ENCODE results near the gene PSMB8. TPM values are rescaled to one million over a fixed set of nuclear protein-coding genes. Genes with fewer than 3 reads are reported as not detected.

The PSMB8 gene
- total RNA-seq, 1 experiment from 2014 or later: 0.96 TPM

- H3K9me3 ChIP-seq (ENCODE audit: control insufficient read depth in 1 of 2, insufficient read depth in 1 of 2, low read depth in 1 of 2, low read length in 2 of 2): no peaks in the 10 kb centered on the region
- ATAC-seq: no peak
- ChIA-PET RAD21 (ENCODE audit: low non-redundant PET in 1 of 2, low total read pairs in 2 of 2, uncharacterized antibody in 2 of 2, unreplicated experiment in 2 of 2) (no interaction called here), POLR2A (no interaction called here), CTCF (no interaction called here)
- TF ChIP-seq CEBPB (IDR thresholded peaks at IDR 0.05; ENCODE audit: low read depth) (no peak), RAD21 (IDR thresholded peaks at IDR 0.05; ENCODE audit: low read depth) (no peak), SRF (IDR thresholded peaks at IDR 0.05; ENCODE audit: low read depth) (no peak), SIN3A (IDR thresholded peaks at IDR 0.05; ENCODE audit: low read depth) (no peak), FOSL1 (IDR thresholded peaks at IDR 0.05; ENCODE audit: low read depth) (no peak)
- H3K4me2 ChIP-seq (ENCODE audit: low read length): no peak overlapping the region
- H2AFZ ChIP-seq (ENCODE audit: low read depth, low read length, poor library complexity, severe bottlenecking): no peak overlapping the region
- no peak overlapping the region for H3K9ac ChIP-seq (ENCODE audit: low read length)
- no peaks in the 10 kb centered on the region for H3K9me2 ChIP-seq (ENCODE audit: insufficient read depth)
- H3K27ac ChIP-seq (ENCODE audit: low read depth, low read length): no peak overlapping the region
- peaks cover 0 to 14% of the 10 kb centered on the region in 2 experiments; a peak in 3 of 4 replicates for H3K4me1 ChIP-seq (ENCODE audit: control insufficient read depth in 1 of 2, insufficient read depth in 2 of 2, low read length in 2 of 2)
- H3K36me3 ChIP-seq (ENCODE audit: control insufficient read depth in 1 of 2, insufficient read depth in 2 of 2, low read length in 2 of 2): no peaks in the 10 kb centered on the region
- no peak for DNase-seq (ENCODE audit: low read depth, low spot score)
- intact Hi-C loops (cut with micrococcal nuclease): loop anchor here (5.0 kb wide), 2 partner anchors 43 to 78 kb away; partner anchors contain the start of gene BRD2
- H3K79me2 ChIP-seq (ENCODE audit: insufficient read depth, low read length): no peaks in the 10 kb centered on the region
- H3K4me3 ChIP-seq (replicated peaks in 1 of 2; ENCODE audit: low read depth in 1 of 2, low read length in 2 of 2): no peak overlapping the region
- H3K27me3 ChIP-seq (ENCODE audit: insufficient read depth, low read length): no peaks in the 10 kb centered on the region
- H4K20me1 ChIP-seq (ENCODE audit: insufficient read depth): no peaks in the 10 kb centered on the region
- BruUV-seq (replicated peaks): no TSS peak
Measured at GRCh38 chr6:32889533-32889932, 45.7 kb upstream of the PSMB8 start.

- ChIA-PET CTCF (interaction anchor here (1.0 to 1.4 kb wide), 3 partner anchors 45 to 96 kb away, joined by 3 to 4 read pairs (median 3); no protein-coding TSS in a partner anchor), POLR2A (no interaction called here), RAD21 (ENCODE audit: low non-redundant PET in 1 of 2, low total read pairs in 2 of 2, uncharacterized antibody in 2 of 2, unreplicated experiment in 2 of 2) (no interaction called here)
- intact Hi-C loops (cut with micrococcal nuclease): loop anchor here (5.0 kb wide), 2 partner anchors 44 to 79 kb away; partner anchors contain the start of gene BRD2
- no peaks in the 10 kb centered on the region for H4K20me1 ChIP-seq (ENCODE audit: insufficient read depth)
- no peaks in the 10 kb centered on the region for H3K36me3 ChIP-seq (ENCODE audit: control insufficient read depth in 1 of 2, insufficient read depth in 2 of 2, low read length in 2 of 2)
- DNase-seq (ENCODE audit: low read depth, low spot score) (no peak), ATAC-seq (no peak)
- H3K4me3 ChIP-seq (replicated peaks in 1 of 2; ENCODE audit: low read depth in 1 of 2, low read length in 2 of 2): no peak overlapping the region
- no peak overlapping the region for H3K9ac ChIP-seq (ENCODE audit: low read length)
- H2AFZ ChIP-seq (ENCODE audit: low read depth, low read length, poor library complexity, severe bottlenecking): no peak overlapping the region
- H3K9me2 ChIP-seq (ENCODE audit: insufficient read depth): no peaks in the 10 kb centered on the region
- no TSS peak for BruUV-seq (replicated peaks)
- H3K27ac ChIP-seq (ENCODE audit: low read depth, low read length): no peak overlapping the region
- H3K27me3 ChIP-seq (ENCODE audit: insufficient read depth, low read length): no peaks in the 10 kb centered on the region
- H3K9me3 ChIP-seq (ENCODE audit: control insufficient read depth in 1 of 2, insufficient read depth in 1 of 2, low read depth in 1 of 2, low read length in 2 of 2): no peaks in the 10 kb centered on the region
- H3K4me2 ChIP-seq (ENCODE audit: low read length): no peak overlapping the region
- H3K79me2 ChIP-seq (ENCODE audit: insufficient read depth, low read length): no peaks in the 10 kb centered on the region
- H3K4me1 ChIP-seq (ENCODE audit: control insufficient read depth in 1 of 2, insufficient read depth in 2 of 2, low read length in 2 of 2): peaks cover 0 to 8% of the 10 kb centered on the region in 2 experiments; a peak in 3 of 4 replicates
- no peak for TF ChIP-seq SP1 (IDR thresholded peaks at IDR 0.05; ENCODE audit: low read depth)
- TF ChIP-seq MAX (IDR thresholded peaks at IDR 0.05): no peak
- no peak for TF ChIP-seq SRF (IDR thresholded peaks at IDR 0.05; ENCODE audit: low read depth)
- no peak for TF ChIP-seq CBX3 (IDR thresholded peaks at IDR 0.05; ENCODE audit: low read depth)
- TF ChIP-seq, protein P1, sequence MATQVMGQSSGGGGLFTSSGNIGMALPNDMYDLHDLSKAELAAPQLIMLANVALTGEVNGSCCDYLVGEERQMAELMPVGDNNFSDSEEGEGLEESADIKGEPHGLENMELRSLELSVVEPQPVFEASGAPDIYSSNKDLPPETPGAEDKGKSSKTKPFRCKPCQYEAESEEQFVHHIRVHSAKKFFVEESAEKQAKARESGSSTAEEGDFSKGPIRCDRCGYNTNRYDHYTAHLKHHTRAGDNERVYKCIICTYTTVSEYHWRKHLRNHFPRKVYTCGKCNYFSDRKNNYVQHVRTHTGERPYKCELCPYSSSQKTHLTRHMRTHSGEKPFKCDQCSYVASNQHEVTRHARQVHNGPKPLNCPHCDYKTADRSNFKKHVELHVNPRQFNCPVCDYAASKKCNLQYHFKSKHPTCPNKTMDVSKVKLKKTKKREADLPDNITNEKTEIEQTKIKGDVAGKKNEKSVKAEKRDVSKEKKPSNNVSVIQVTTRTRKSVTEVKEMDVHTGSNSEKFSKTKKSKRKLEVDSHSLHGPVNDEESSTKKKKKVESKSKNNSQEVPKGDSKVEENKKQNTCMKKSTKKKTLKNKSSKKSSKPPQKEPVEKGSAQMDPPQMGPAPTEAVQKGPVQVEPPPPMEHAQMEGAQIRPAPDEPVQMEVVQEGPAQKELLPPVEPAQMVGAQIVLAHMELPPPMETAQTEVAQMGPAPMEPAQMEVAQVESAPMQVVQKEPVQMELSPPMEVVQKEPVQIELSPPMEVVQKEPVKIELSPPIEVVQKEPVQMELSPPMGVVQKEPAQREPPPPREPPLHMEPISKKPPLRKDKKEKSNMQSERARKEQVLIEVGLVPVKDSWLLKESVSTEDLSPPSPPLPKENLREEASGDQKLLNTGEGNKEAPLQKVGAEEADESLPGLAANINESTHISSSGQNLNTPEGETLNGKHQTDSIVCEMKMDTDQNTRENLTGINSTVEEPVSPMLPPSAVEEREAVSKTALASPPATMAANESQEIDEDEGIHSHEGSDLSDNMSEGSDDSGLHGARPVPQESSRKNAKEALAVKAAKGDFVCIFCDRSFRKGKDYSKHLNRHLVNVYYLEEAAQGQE (IDR thresholded peaks at IDR 0.05; ENCODE audit: low read depth): no peak
- TF ChIP-seq JUND (IDR thresholded peaks at IDR 0.05): no peak
Measured at GRCh38 chr6:32888576-32888975, 44.7 kb upstream of the PSMB8 start.

Measured in HCT116 (cell line).